Stimulated activated CD8-positive, alpha-beta memory T cell treated with anti-CD3 and anti-CD28 coated beads, Interleukin-4, amount 100 ng/mL, for 4 hours (primary cell): Measurements from ENCODE around the gene SLPI.
A peak's percentile ranks its signal among the peaks of the same experiment; 100 is the strongest.

Source experiments
- DNase-seq, 2 donors: peaks; one replicate each; pipeline ENCODE4 v3.0.0-alpha.2; 2020; ENCODE audit warnings: low read depth in 2 of 2, low spot score in 1 of 2

Gene SLPI

GRCh38 chr20:45254383-45255262 lies at the start of gene SLPI:
Gene SLPI, minus strand, starts transcription at chr20:45254564. Its CDS starts 21 bp downstream, at chr20:45254543.
- DNase-seq: no peak

- no peak for DNase-seq
These were observed 49.5 kb upstream of the SLPI start for GRCh38 chr20:45303586-45304463.

- no peak for DNase-seq
These were observed 47.5 kb upstream of the SLPI start for GRCh38 chr20:45301824-45302271.

GRCh38 chr20:45300961-45301360 lies 46.6 kb upstream of the SLPI start:
- no peak for DNase-seq

GRCh38 chr20:45299786-45300185 lies 45.4 kb upstream of the SLPI start:
- DNase-seq: no peak

- no peak for DNase-seq
These were observed 43.6 kb upstream of the SLPI start for GRCh38 chr20:45297786-45298497.

GRCh38 chr20:45294659-45295058 lies 40.3 kb upstream of the SLPI start:
- no peak for DNase-seq

GRCh38 chr20:45294003-45294368 lies 39.6 kb upstream of the SLPI start:
- no peak for DNase-seq

GRCh38 chr20:45293041-45294002 lies 39.0 kb upstream of the SLPI start:
- DNase-seq: peak; percentile 59 to 69

GRCh38 chr20:45292343-45292742 lies 38.0 kb upstream of the SLPI start:
- no peak for DNase-seq

GRCh38 chr20:45291526-45291925 lies 37.2 kb upstream of the SLPI start:
- no peak for DNase-seq

- peak; percentile 14 to 45 for DNase-seq
These were observed 36.5 kb upstream of the SLPI start for GRCh38 chr20:45290677-45291355.

GRCh38 chr20:45289942-45290676 lies 35.7 kb upstream of the SLPI start:
- no peak for DNase-seq

- DNase-seq: no peak
These were observed 34.5 kb upstream of the SLPI start for GRCh38 chr20:45288860-45289259.

- DNase-seq: no peak
These were observed 34.0 kb upstream of the SLPI start for GRCh38 chr20:45288376-45288775.

- no peak for DNase-seq
These were observed 29.2 kb upstream of the SLPI start for GRCh38 chr20:45283551-45284057.

- DNase-seq: no peak
These were observed 28.6 kb upstream of the SLPI start for GRCh38 chr20:45282700-45283550.

GRCh38 chr20:45279992-45280391 lies 25.6 kb upstream of the SLPI start:
- DNase-seq: no peak
